ENCODE data around the gene PFKFB4. TPM values are rescaled to one million over a fixed set of nuclear protein-coding genes. Genes with fewer than 3 reads are reported as not detected.

PFKFB4 gene
- total and polyA plus RNA-seq, 2 of the 4 experiments (the other 2 are of a cell fraction), result 16.9 to 17.0 TPM

- no peak overlapping the region for H3K14ac ChIP-seq (replicated peaks; ENCODE audit: low read depth, low read length)
- H3K23ac ChIP-seq (ENCODE audit: low read depth, low read length), result no peak overlapping the region
- no peak overlapping the region for H2AFZ ChIP-seq (replicated peaks; ENCODE audit: low read length, poor library complexity)
- H2BK5ac ChIP-seq (ENCODE audit: low read depth, low read length, poor library complexity, severe bottlenecking), result no peak overlapping the region
- H3K56ac ChIP-seq (ENCODE audit: extremely low read depth, insufficient read depth, low read length), result no peak overlapping the region
- no peak overlapping the region for H2AK9ac ChIP-seq (replicated peaks; ENCODE audit: low read depth, low read length, poor library complexity)
- ChIA-PET CTCF (no interaction called here), POLR2A (ENCODE audit: unreplicated experiment) (no interaction called here)
- no peak overlapping the region for H2AK5ac ChIP-seq (ENCODE audit: low read depth, low read length)
- DNase-seq, result no peak
- no peaks in the 10 kb centered on the region for H3K9me3 ChIP-seq (ENCODE audit: control insufficient read depth, insufficient read depth, low read length)
- no peaks in the 10 kb centered on the region; a peak in 2 of 4 replicates for H3K79me1 ChIP-seq (ENCODE audit: low read depth in 1 of 2, low read length in 2 of 2)
- no peak overlapping the region for H3K4me2 ChIP-seq (ENCODE audit: low read depth, low read length)
- dilution Hi-C loops (cut with HindIII; ENCODE audit: low sequenced_read_pairs, unreplicated experiment), result no loop called here
- H2BK120ac ChIP-seq (ENCODE audit: low read depth, low read length), result no peak overlapping the region
- H3K4ac ChIP-seq (ENCODE audit: low read depth, low read length), result no peak overlapping the region
- H3K9ac ChIP-seq (ENCODE audit: low read depth, low read length), result no peak overlapping the region
- no TSS peak for BruUV-seq (replicated peaks)
- H2BK15ac ChIP-seq (ENCODE audit: low read depth, low read length), result no peak overlapping the region
- H3K27ac ChIP-seq (ENCODE audit: insufficient read depth, low read length), result no peak overlapping the region
- no peaks in the 10 kb centered on the region for H3K4me1 ChIP-seq (ENCODE audit: control insufficient read depth, insufficient read depth, low read length)
- H4K91ac ChIP-seq (ENCODE audit: insufficient read depth, low read depth, low read length), result no peak overlapping the region
- intact Hi-C loops (cut with micrococcal nuclease), result no loop called here
- no peak overlapping the region for H3K18ac ChIP-seq (ENCODE audit: low read depth, low read length)
- peaks cover 10% of the 10 kb centered on the region; the same call in 1 of the 2 replicates for H3K36me3 ChIP-seq (ENCODE audit: control insufficient read depth, insufficient read depth, low read length)
- no peaks in the 10 kb centered on the region for H3K27me3 ChIP-seq (ENCODE audit: control insufficient read depth, insufficient read depth, low read length)
- H2BK20ac ChIP-seq (ENCODE audit: low read depth, low read length), result no peak overlapping the region
- H4K8ac ChIP-seq (ENCODE audit: low read depth in 2 of 2, low read length in 2 of 2), result no peak overlapping the region
- H3K4me3 ChIP-seq (ENCODE audit: insufficient read depth, low read depth, low read length), result no peak overlapping the region
- no peak for TF ChIP-seq BHLHE40 (IDR thresholded peaks at IDR 0.05; ENCODE audit: low read depth, low read length)
- no peak for TF ChIP-seq MAFK (IDR thresholded peaks at IDR 0.05; ENCODE audit: low read depth, low read length)
- TF ChIP-seq CEBPB (IDR thresholded peaks at IDR 0.05; ENCODE audit: low read depth, low read length), result no peak
- TF ChIP-seq RAD21 (IDR thresholded peaks at IDR 0.05; ENCODE audit: low read length), result no peak
- TF ChIP-seq USF2 (IDR thresholded peaks at IDR 0.05; ENCODE audit: low read depth, low read length), result no peak
- no peak for TF ChIP-seq RCOR1 (IDR thresholded peaks at IDR 0.05; ENCODE audit: insufficient replicate concordance, low read length)
- no peak for TF ChIP-seq FOS (IDR thresholded peaks at IDR 0.05; ENCODE audit: low read depth, low read length)
- no peak for TF ChIP-seq POLR2A (IDR thresholded peaks at IDR 0.05; ENCODE audit: low read depth, low read length)
- TF ChIP-seq ELK1 (IDR thresholded peaks at IDR 0.05; ENCODE audit: borderline replicate concordance, low read depth, low read length), result no peak
- no peak for TF ChIP-seq RFX5 (IDR thresholded peaks at IDR 0.05; ENCODE audit: low read depth, low read length)
- no peak for TF ChIP-seq MAZ (IDR thresholded peaks at IDR 0.05; ENCODE audit: borderline replicate concordance, low read depth, low read length)
- TF ChIP-seq CTCF (conservative IDR thresholded peaks at IDR 0.05; ENCODE audit: low read depth, low read length), result no peak
- TF ChIP-seq SMC3 (IDR thresholded peaks at IDR 0.05; ENCODE audit: low read depth, low read length), result no peak
- TF ChIP-seq CHD1 (IDR thresholded peaks at IDR 0.05; ENCODE audit: low read depth, low read length), result no peak
- no peak for TF ChIP-seq NFE2L2 (IDR thresholded peaks at IDR 0.05; ENCODE audit: low read depth, low read length)
- no peak for TF ChIP-seq MXI1 (IDR thresholded peaks at IDR 0.05; ENCODE audit: borderline replicate concordance, low read depth, low read length)
- in situ Hi-C loops (cut with MboI; ENCODE audit: low sequenced_read_pairs), result no loop called here
- H3K9me1 ChIP-seq (ENCODE audit: insufficient read depth, low read length), result no peaks in the 10 kb centered on the region
- no peak overlapping the region for H4K5ac ChIP-seq (ENCODE audit: low read depth, low read length)
- no CpG with 5 or more reads among the region's 5 CpGs for WGBS, 2 experiments (ENCODE audit: extremely low coverage in 2 of 2, insufficient read length in 1 of 2)
- no peak for ATAC-seq (ENCODE audit: low read depth)
- no peaks in the 10 kb centered on the region for H4K20me1 ChIP-seq (ENCODE audit: insufficient read depth, low read length)
Measured at GRCh38 chr3:48486952-48487351, 69.7 kb downstream of the PFKFB4 start.
